Activated gamma-delta T cell treated with anti-CD3 and anti-CD28 coated beads, Interleukin-2, amount 50 U/mL, for 16 hours (primary cell): ENCODE measurements around the gene HDHD3.

Experiments
- DNase-seq: peaks from one replicate; pipeline ENCODE4 v3.0.0-alpha.2; 2020; ENCODE audit warnings: low read depth

Gene HDHD3

DNA sequence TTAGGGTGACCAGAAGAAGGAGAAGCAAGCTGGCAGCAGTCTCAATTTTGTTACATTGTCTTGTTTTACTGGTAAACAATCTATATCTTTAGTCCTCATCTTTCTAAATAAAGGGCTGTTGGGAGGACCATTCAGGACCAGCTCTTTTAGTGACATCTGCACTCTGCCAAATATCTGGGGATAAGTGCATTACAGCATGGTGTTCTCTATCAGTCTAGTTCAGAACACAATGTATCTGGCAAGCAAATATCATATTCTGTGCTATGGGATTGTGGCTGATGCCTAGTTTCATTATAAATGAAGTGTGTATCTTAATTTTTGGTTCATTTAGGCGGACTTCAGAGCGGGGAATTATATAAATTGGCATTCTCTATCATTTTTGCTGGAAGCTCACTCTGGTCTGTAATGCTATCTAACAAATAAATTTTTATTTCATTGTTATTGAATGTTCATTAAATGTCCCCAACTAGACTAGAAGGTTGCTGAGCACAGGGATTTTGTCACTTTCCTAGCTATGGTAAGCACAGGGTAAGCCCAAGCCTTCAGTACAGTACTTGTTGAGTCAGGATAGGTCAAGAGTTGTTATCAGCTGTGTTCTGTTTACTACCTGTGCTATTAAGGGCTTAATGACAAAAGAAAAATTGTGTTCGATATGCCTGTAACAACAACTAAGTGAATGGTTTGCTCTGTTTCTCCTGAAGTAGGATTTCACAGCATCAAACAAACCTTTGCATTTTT lies 48.6 kb downstream of the HDHD3 start:
- no peak for DNase-seq

- no peak for DNase-seq
These were observed 50.6 kb downstream of the HDHD3 start for GRCh38 chr9:113326230-113326629.
